Mucosa of rectum (tissue), 2 donors: ENCODE data around the gene CACNA1A.
A peak's percentile ranks its signal among the peaks of the same experiment; 100 is the strongest.

Experiments used
- H3K27ac ChIP-seq, 2 donors: one replicate each; pipeline ENCODE4 v1.7.0; 2013; ENCODE audit warnings: inconsistent platforms in 2 of 2, low read depth in 2 of 2, low read length in 2 of 2
- H3K27me3 ChIP-seq, 2 donors: one replicate each; pipeline ENCODE4 v1.7.0; 2013; ENCODE audit warnings: low read length in 2 of 2; ENCODE audit not compliant: control insufficient read depth in 2 of 2, insufficient read depth in 2 of 2
- H3K36me3 ChIP-seq, 2 donors: one replicate each; pipeline ENCODE4 v1.7.0; 2013; ENCODE audit warnings: low read length in 2 of 2; ENCODE audit not compliant: control insufficient read depth in 2 of 2, insufficient read depth in 2 of 2
- H3K4me1 ChIP-seq, 2 donors: one replicate each; pipeline ENCODE4 v1.7.0; 2013; ENCODE audit warnings: low read length in 2 of 2, mild to moderate bottlenecking in 1 of 2; ENCODE audit not compliant: control insufficient read depth in 2 of 2, insufficient read depth in 2 of 2
- H3K4me3 ChIP-seq, 2 donors: one replicate each; pipeline ENCODE4 v1.7.0; 2013; ENCODE audit warnings: low read length in 2 of 2
- H3K9ac ChIP-seq, 2 donors: one replicate each; pipeline ENCODE4 v1.7.0; 2013; ENCODE audit warnings: low read length in 2 of 2, low read depth in 1 of 2, mild to moderate bottlenecking in 1 of 2
- H3K9me3 ChIP-seq, 2 donors: one replicate each; pipeline ENCODE4 v1.7.0; 2013; ENCODE audit warnings: low read length in 2 of 2; ENCODE audit not compliant: control insufficient read depth in 2 of 2
- donor health status: healthy.
- donor health status: Normal muscosa, but diverticular disease.

Gene CACNA1A

DNA sequence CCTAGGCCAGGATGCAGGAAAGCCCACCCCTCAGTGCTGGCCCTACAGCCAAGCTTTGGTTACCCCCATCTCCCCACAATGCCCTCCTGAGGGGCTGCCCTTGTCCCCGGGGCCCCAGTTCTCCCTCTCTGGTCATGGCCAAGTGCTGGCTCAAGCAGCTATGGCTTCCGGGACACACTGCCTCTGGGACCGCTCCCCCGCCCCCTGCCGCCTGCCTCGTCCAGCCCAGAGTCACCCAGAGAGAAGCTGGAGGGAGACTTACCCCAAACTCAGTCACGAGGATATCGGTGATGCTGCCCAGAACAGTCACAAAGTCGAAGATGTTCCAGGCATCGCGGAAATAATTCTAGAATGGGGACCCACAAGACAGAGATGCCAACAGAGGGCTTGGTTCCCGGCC, 261.4 kb downstream of the CACNA1A start:
- Histone ChIP-seq H3K9ac (no peak overlapping the region), H3K36me3 (no peaks in the 10 kb centered on the region), H3K4me3 (no peak overlapping the region), H3K4me1 (no peaks in the 10 kb centered on the region), H3K27ac (no peak overlapping the region), H3K27me3 (no peaks in the 10 kb centered on the region), H3K9me3 (no peaks in the 10 kb centered on the region)

DNA sequence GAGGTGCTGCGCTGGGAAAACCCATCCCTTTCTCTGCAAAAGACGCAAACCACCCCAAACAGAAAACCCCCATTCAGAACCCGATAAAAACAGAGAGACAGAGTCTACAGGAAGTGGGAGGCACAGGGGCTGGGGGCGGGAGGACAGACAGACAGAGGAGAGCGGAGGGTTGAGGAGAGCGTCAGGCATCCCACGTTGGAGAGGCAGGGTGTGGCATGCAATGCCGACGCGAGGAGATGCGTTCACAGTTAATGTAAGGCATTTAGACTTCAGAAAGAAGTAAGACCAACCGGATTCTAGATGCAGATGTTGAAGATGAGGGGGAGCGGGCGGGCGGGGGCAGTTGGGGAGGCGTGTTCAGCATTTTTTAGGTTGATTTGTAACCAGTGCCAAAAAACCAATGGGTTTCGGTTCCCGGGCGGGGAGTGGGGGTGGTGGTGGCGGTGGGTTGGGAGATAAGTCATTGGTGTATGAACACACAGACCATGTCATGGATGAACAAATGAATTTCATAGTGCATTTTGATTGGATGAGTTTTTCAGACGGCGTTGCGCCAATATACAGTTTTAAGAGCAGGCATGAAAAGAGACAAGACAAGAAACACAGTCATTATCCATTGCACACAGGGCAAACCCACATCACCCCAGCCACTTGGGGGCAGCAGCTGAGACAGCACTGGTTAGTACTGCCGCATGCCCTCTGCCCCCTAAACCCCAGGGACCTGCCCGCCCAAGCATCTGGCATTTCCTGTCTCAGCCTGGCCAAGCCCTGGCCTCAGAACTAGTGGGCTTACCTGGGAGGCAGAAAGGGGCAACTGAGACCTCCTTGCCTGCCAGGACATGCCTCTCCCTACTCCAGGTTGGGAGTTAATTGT, 264.8 kb downstream of the CACNA1A start:
- no peaks in the 10 kb centered on the region for H3K4me1 ChIP-seq
- H3K27me3 ChIP-seq, result no peaks in the 10 kb centered on the region
- H3K9ac ChIP-seq, result no peak overlapping the region

GRCh38 chr19:13240312-13241022, 265.8 kb downstream of the CACNA1A start:
- no peaks in the 10 kb centered on the region for H3K4me1 ChIP-seq
- no peak overlapping the region for H3K27ac ChIP-seq
- H3K9me3 ChIP-seq, result no peaks in the 10 kb centered on the region
- no peak overlapping the region for H3K4me3 ChIP-seq
- H3K9ac ChIP-seq, result no peak overlapping the region
- no peaks in the 10 kb centered on the region for H3K36me3 ChIP-seq
- no peaks in the 10 kb centered on the region for H3K27me3 ChIP-seq

More for the DNA sequence above, 264.8 kb downstream of the CACNA1A start:
- no peaks in the 10 kb centered on the region for H3K9me3 ChIP-seq
- no peaks in the 10 kb centered on the region for H3K36me3 ChIP-seq
- no peak overlapping the region for H3K27ac ChIP-seq
- H3K4me3 ChIP-seq, result no peak overlapping the region

GRCh38 chr19:13238891-13239534, 267.3 kb downstream of the CACNA1A start:
- no peaks in the 10 kb centered on the region for H3K27me3 ChIP-seq
- H3K27ac ChIP-seq, result no peak overlapping the region
- no peaks in the 10 kb centered on the region for H3K4me1 ChIP-seq

DNA sequence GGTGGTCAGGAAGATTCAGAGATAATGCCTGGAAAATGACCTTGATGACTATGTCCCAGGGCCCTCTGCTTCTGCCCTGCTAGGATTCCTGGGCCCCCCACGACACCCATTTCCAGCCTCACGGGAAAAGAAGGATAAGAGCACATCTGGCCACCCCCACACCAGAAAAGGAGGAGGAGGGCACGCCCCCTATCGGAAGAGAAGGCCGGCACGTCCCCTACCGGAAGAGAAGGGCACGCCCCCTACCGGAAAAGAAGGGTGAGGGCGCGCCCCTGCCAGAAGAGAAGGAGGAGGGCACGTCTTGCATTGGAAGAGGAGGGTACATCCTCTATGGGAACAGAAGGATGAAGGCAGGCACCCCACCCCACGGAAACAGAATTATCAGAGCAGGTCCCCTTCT, 271.8 kb downstream of the CACNA1A start:
- no peak overlapping the region for H3K27ac ChIP-seq
- no peaks in the 10 kb centered on the region for H3K27me3 ChIP-seq
- no peaks in the 10 kb centered on the region for H3K9me3 ChIP-seq
- peak overlapping the region in 1 of 2 donors; percentile 38 for H3K4me3 ChIP-seq
- no peaks in the 10 kb centered on the region for H3K36me3 ChIP-seq
- H3K4me1 ChIP-seq, result no peaks in the 10 kb centered on the region
- H3K9ac ChIP-seq, result no peak overlapping the region

More at GRCh38 chr19:13238891-13239534, 267.3 kb downstream of the CACNA1A start:
- H3K9me3 ChIP-seq, result no peaks in the 10 kb centered on the region
- H3K36me3 ChIP-seq, result no peaks in the 10 kb centered on the region
- H3K9ac ChIP-seq, result no peak overlapping the region
- H3K4me3 ChIP-seq, result no peak overlapping the region

GRCh38 chr19:13231663-13232062, 274.6 kb downstream of the CACNA1A start:
- no peaks in the 10 kb centered on the region for H3K4me1 ChIP-seq
- H3K4me3 ChIP-seq, result no peak overlapping the region
- H3K27me3 ChIP-seq, result no peaks in the 10 kb centered on the region
- H3K9ac ChIP-seq, result no peak overlapping the region
- no peaks in the 10 kb centered on the region for H3K9me3 ChIP-seq
- H3K27ac ChIP-seq, result no peak overlapping the region
- H3K36me3 ChIP-seq, result no peaks in the 10 kb centered on the region

GRCh38 chr19:13229246-13229645, 277.0 kb downstream of the CACNA1A start:
- Histone ChIP-seq H3K4me3 (no peak overlapping the region), H3K27ac (no peak overlapping the region), H3K36me3 (no peaks in the 10 kb centered on the region), H3K27me3 (peaks cover 0 to 3% of the 10 kb centered on the region in 2 donors), H3K4me1 (no peaks in the 10 kb centered on the region), H3K9ac (no peak overlapping the region), H3K9me3 (no peaks in the 10 kb centered on the region)

- Histone ChIP-seq H3K4me3 (no peak overlapping the region), H3K36me3 (no peaks in the 10 kb centered on the region), H3K9ac (no peak overlapping the region), H3K27me3 (peaks cover 0 to 3% of the 10 kb centered on the region in 2 donors), H3K9me3 (no peaks in the 10 kb centered on the region), H3K27ac (no peak overlapping the region), H3K4me1 (no peaks in the 10 kb centered on the region)
Measured at GRCh38 chr19:13228561-13228960, 277.7 kb downstream of the CACNA1A start.

DNA sequence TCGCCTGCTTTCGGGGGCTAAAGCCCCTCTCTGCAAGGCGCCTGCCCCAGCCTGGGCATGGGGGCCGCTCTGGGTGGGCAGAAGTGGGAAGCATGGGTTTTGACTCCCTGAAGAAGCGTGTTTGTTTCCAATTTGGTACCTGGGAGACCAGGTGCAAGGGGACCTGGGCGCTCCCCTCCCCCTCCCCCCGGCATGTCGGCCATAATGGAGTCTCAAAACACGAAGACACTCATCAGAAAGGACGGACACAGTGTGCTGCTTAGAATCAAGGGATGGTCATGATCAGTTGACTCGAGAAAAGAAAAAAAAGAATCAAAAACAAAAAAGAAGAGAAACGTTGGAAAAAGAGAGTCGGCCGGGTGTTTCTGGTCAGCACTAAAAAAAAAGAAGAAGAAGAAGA, 279.3 kb downstream of the CACNA1A start:
- Histone ChIP-seq H3K4me1 (no peaks in the 10 kb centered on the region), H3K27me3 (peaks cover 0 to 3% of the 10 kb centered on the region in 2 donors), H3K9ac (no peak overlapping the region), H3K36me3 (no peaks in the 10 kb centered on the region), H3K9me3 (no peaks in the 10 kb centered on the region), H3K27ac (no peak overlapping the region), H3K4me3 (no peak overlapping the region)
